Cardiac septum (tissue), 1 donor: ENCODE data around the gene TTLL11. TPM values are rescaled to one million over a fixed set of nuclear protein-coding genes. Genes with fewer than 3 reads are reported as not detected.

Experiments used
- DNase-seq: peaks from one replicate; pipeline ENCODE4 v3.0.0-alpha.2; 2020; ENCODE audit warnings: low spot score
- intact Hi-C: fragments of 100-400 bp; cut with DNase I; formaldehyde crosslinking; loops from one replicate; pipeline ENCODE4 v1.14.0; 2022
- total RNA-seq: library from RNA; stranded (reverse); fragmentation: NEBNext Ultra II Directional; extraction: Animal tissue kit (Norgen Biotek cat#: 25700); gene quantifications from one replicate; pipeline ENCODE4 v1.2.1, GENCODE V29; 2021
- donor health status: DM: no; HTN: no; CAD: no.

The TTLL11 gene
- total RNA-seq, 1 donor from 2014 or later, result 12.6 TPM

- DNase-seq, result no peak
- intact Hi-C loops, result no loop called here
Observed at GRCh38 chr9:121820286-121821005, 272.7 kb downstream of the TTLL11 start.

GRCh38 chr9:121819428-121820231, 273.5 kb downstream of the TTLL11 start:
- intact Hi-C loops, result no loop called here
- DNase-seq, result no peak

- intact Hi-C loops, result no loop called here
Observed at GRCh38 chr9:121818841-121819427, 274.2 kb downstream of the TTLL11 start.

GRCh38 chr9:121818016-121818661, 275.0 kb downstream of the TTLL11 start:
- DNase-seq, result peak; percentile 63
- intact Hi-C loops, result no loop called here

More at GRCh38 chr9:121818841-121819427, 274.2 kb downstream of the TTLL11 start:
- DNase-seq, result peak; percentile 69

- intact Hi-C loops, result no loop called here
- DNase-seq, result peak; percentile 41
Observed at GRCh38 chr9:121817476-121817875, 275.6 kb downstream of the TTLL11 start.

GRCh38 chr9:121816845-121817450, 276.2 kb downstream of the TTLL11 start:
- intact Hi-C loops, result no loop called here
- no peak for DNase-seq

GRCh38 chr9:121816449-121816817, 276.7 kb downstream of the TTLL11 start:
- DNase-seq, result no peak
- intact Hi-C loops, result no loop called here

GRCh38 chr9:121815546-121816448, 277.3 kb downstream of the TTLL11 start:
- peak; percentile 46 for DNase-seq

GRCh38 chr9:121815084-121815483, 278.0 kb downstream of the TTLL11 start:
- intact Hi-C loops, result no loop called here
- DNase-seq, result peak; percentile 49

More at GRCh38 chr9:121815546-121816448, 277.3 kb downstream of the TTLL11 start:
- intact Hi-C loops, result no loop called here

GRCh38 chr9:121814594-121814993, 278.5 kb downstream of the TTLL11 start:
- intact Hi-C loops, result no loop called here
- DNase-seq, result no peak

- intact Hi-C loops, result no loop called here
- no peak for DNase-seq
Observed at GRCh38 chr9:121813519-121814210, 279.4 kb downstream of the TTLL11 start.

GRCh38 chr9:121812159-121812735, 280.9 kb downstream of the TTLL11 start:
- intact Hi-C loops, result no loop called here
- DNase-seq, result no peak

- no peak for DNase-seq
- intact Hi-C loops, result no loop called here
Observed at GRCh38 chr9:121811751-121812150, 281.4 kb downstream of the TTLL11 start.

GRCh38 chr9:121811140-121811539, 282.0 kb downstream of the TTLL11 start:
- no peak for DNase-seq
- intact Hi-C loops, result no loop called here

GRCh38 chr9:121810489-121810888, 282.6 kb downstream of the TTLL11 start:
- DNase-seq, result no peak
- intact Hi-C loops, result no loop called here

GRCh38 chr9:121809356-121810050, 283.6 kb downstream of the TTLL11 start:
- no peak for DNase-seq
- intact Hi-C loops, result no loop called here

- intact Hi-C loops, result no loop called here
- DNase-seq, result no peak
Observed at GRCh38 chr9:121808781-121809180, 284.3 kb downstream of the TTLL11 start.
